ENCODE data around the gene SH3GLB2. TPM values are rescaled to one million over a fixed set of nuclear protein-coding genes. Genes with fewer than 3 reads are reported as not detected.

Gene SH3GLB2
- total and polyA plus RNA-seq, 2 donors: 49.6 to 119 TPM

- no peak for DNase-seq (ENCODE audit: extremely low spot score)
- H3K36me3 ChIP-seq (ENCODE audit: insufficient read depth): no peaks in the 10 kb centered on the region
- H3K27ac ChIP-seq (ENCODE audit: low read depth): no peak overlapping the region
- no peaks in the 10 kb centered on the region for H3K4me1 ChIP-seq (ENCODE audit: insufficient read depth)
- no peak overlapping the region for H3K4me3 ChIP-seq (ENCODE audit: low read depth, low read length)
- WGBS: 80% methylated on average over 9 of the region's 9 CpGs
Observed at GRCh38 chr9:129022037-129022436, 6.1 kb downstream of the SH3GLB2 start.

DNA sequence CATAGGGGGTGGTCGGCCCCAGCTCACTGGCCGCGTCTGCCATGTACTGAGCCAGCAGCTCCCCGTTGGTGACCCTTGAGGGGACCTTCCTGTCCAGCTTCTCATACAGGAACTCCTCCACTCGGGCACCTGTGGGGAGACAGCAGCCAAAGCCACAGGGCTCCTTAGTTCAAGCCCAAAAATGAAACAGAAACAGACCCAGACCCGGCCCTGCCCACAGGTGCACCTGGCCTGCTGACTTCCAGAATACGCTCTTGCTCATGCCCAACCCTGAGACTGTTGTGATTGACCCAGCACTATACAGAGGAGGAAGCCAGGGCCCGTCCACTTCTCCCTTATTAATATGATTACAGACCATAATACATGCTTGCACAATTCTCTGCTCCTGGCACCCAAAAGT lies 7.0 kb downstream of the SH3GLB2 start:
- Histone ChIP-seq H3K36me3 (ENCODE audit: insufficient read depth) (no peaks in the 10 kb centered on the region), H3K27ac (ENCODE audit: low read depth) (no peak overlapping the region), H3K4me3 (ENCODE audit: low read depth, low read length) (no peak overlapping the region), H3K4me1 (ENCODE audit: insufficient read depth) (no peaks in the 10 kb centered on the region)
- WGBS: 78% methylated on average over 8 of the region's 8 CpGs
- no peak for DNase-seq (ENCODE audit: extremely low spot score)

DNA sequence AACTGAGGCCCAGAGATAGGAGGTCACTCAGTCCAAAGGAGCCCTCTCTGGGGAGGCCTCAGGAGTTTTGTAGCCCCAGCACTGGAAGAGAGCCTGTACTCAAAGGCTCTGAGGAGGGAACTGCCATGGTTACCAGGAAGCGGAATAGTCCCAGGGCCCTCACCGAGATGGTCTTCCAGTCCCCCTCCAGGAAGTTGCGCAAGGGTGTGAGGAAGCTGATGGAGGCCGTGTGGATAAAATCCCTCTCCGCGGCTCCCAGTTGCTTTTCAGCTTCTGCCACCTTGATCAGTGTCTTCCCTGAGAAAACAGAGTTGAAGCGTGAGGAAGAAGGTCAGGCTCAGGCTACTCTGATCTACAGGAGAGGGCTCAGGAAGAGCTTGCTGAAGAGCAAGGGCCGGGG lies 13.5 kb downstream of the SH3GLB2 start:
- no peak for DNase-seq (ENCODE audit: extremely low spot score)
- H3K4me1 ChIP-seq (ENCODE audit: insufficient read depth): no peaks in the 10 kb centered on the region
- H3K4me3 ChIP-seq (ENCODE audit: low read depth, low read length): no peak overlapping the region
- no peak overlapping the region for H3K27ac ChIP-seq (ENCODE audit: low read depth)
- 87% methylated on average over 8 of the region's 8 CpGs for WGBS
- peaks cover 2% of the 10 kb centered on the region for H3K36me3 ChIP-seq (ENCODE audit: insufficient read depth)

GRCh38 chr9:129014124-129014523 lies 14.0 kb downstream of the SH3GLB2 start:
- peaks cover 2% of the 10 kb centered on the region for H3K36me3 ChIP-seq (ENCODE audit: insufficient read depth)
- H3K27ac ChIP-seq (ENCODE audit: low read depth): no peak overlapping the region
- H3K4me1 ChIP-seq (ENCODE audit: insufficient read depth): no peaks in the 10 kb centered on the region
- DNase-seq (ENCODE audit: extremely low spot score): no peak
- 95% methylated on average over 11 of the region's 11 CpGs for WGBS
- no peak overlapping the region for H3K4me3 ChIP-seq (ENCODE audit: low read depth, low read length)

DNA sequence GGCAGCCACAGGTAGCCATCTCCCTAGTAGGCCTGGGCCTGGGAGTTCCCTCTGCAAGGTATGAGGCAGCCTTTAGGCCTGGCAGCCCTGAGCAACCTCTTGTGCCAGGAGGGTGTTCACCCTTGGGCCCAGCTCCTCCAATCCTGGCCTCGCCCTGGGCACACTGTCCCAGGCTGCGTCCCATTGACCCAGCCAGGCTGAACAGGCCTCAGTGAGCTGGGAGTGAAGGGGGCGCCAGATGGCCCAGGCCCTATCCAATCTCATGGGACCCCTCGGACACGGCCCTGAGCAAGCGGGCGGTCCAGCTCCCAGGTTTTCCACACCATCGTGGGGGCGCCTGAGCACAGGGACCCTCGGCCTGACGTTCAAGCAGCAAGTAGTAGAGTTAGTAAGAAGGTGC lies 14.5 kb downstream of the SH3GLB2 start:
- WGBS: 92% methylated on average over 11 of the region's 11 CpGs
- H3K4me3 ChIP-seq (ENCODE audit: low read depth, low read length): no peak overlapping the region
- H3K27ac ChIP-seq (ENCODE audit: low read depth): no peak overlapping the region
- H3K36me3 ChIP-seq (ENCODE audit: insufficient read depth): peaks cover 6% of the 10 kb centered on the region
- no peak for DNase-seq (ENCODE audit: extremely low spot score)
- H3K4me1 ChIP-seq (ENCODE audit: insufficient read depth): no peaks in the 10 kb centered on the region

DNA sequence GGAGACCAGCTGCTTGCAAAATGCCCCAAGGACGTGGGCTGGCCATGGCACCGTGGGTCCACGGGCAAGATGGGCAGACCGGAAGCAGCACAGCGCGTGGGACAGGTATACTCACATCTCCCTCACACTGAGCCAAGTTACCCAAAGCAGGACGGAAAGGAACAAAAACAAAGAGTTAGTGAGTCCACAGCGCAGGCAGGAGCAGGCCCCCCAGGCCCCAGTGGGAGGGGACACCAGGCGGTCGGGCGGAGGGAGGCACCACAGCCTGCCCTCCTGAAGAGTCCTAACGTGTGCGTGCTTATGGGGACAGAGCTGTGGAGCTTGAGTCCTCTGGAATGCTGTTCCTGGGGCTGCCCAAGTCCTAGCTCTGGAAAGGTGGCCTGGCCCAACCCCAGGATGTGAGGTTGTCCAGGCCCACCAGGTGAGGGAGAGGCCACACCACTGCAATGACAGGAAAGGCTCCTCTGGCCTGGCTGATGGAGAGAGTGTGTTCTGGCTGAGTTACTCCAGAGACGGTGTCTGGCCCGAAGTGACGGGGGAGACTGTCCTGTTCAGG lies 15.2 kb downstream of the SH3GLB2 start:
- H3K4me1 ChIP-seq (ENCODE audit: insufficient read depth): no peaks in the 10 kb centered on the region
- H3K4me3 ChIP-seq (ENCODE audit: low read depth, low read length): no peak overlapping the region
- H3K36me3 ChIP-seq (ENCODE audit: insufficient read depth): peaks cover 6% of the 10 kb centered on the region
- H3K27ac ChIP-seq (ENCODE audit: low read depth): no peak overlapping the region
- 94% methylated on average over 16 of the region's 16 CpGs for WGBS
- DNase-seq (ENCODE audit: extremely low spot score): no peak

- Histone ChIP-seq H3K27ac (ENCODE audit: low read depth) (no peak overlapping the region), H3K4me3 (ENCODE audit: low read depth, low read length) (no peak overlapping the region), H3K4me1 (ENCODE audit: insufficient read depth) (no peaks in the 10 kb centered on the region), H3K36me3 (ENCODE audit: insufficient read depth) (peaks cover 6% of the 10 kb centered on the region)
- no peak for DNase-seq (ENCODE audit: extremely low spot score)
- 85% methylated on average over 7 of the region's 7 CpGs for WGBS
Observed at GRCh38 chr9:129012343-129012742, 15.8 kb downstream of the SH3GLB2 start.

- 83% methylated on average over 11 of the region's 11 CpGs for WGBS
- Histone ChIP-seq H3K36me3 (ENCODE audit: insufficient read depth) (peaks cover 6% of the 10 kb centered on the region), H3K27ac (ENCODE audit: low read depth) (no peak overlapping the region), H3K4me3 (ENCODE audit: low read depth, low read length) (no peak overlapping the region), H3K4me1 (ENCODE audit: insufficient read depth) (no peaks in the 10 kb centered on the region)
- no peak for DNase-seq (ENCODE audit: extremely low spot score)
Observed at GRCh38 chr9:129011761-129012181, 16.4 kb downstream of the SH3GLB2 start.

DNA sequence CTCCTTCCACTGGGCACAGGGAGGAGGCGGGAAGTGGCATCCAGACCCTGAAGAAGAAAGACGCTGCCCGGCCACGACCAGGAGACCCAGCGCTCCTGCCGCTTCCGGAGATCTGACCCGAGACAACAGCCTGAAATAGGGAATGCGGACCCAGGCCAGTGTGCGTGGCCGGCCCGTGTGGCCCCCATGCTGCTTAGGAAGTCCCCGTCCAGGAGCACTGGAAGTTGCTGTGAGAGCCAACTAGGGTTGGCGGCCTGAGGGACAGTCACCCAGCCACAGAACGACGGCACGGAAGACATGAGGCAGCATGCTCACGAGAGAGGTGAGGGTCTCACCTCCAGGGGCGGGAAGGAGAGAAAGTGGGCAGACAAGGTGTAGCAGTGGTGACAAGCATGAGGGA lies 17.0 kb downstream of the SH3GLB2 start:
- 95% methylated on average over 19 of the region's 19 CpGs for WGBS
- peaks cover 6% of the 10 kb centered on the region for H3K36me3 ChIP-seq (ENCODE audit: insufficient read depth)
- no peak for DNase-seq (ENCODE audit: extremely low spot score)
- no peaks in the 10 kb centered on the region for H3K4me1 ChIP-seq (ENCODE audit: insufficient read depth)
- H3K27ac ChIP-seq (ENCODE audit: low read depth): no peak overlapping the region
- H3K4me3 ChIP-seq (ENCODE audit: low read depth, low read length): no peak overlapping the region

- 89% methylated on average over 8 of the region's 8 CpGs for WGBS
- Histone ChIP-seq H3K4me3 (ENCODE audit: low read depth, low read length) (no peak overlapping the region), H3K36me3 (ENCODE audit: insufficient read depth) (peaks cover 6% of the 10 kb centered on the region), H3K27ac (ENCODE audit: low read depth) (no peak overlapping the region), H3K4me1 (ENCODE audit: insufficient read depth) (no peaks in the 10 kb centered on the region)
- DNase-seq (ENCODE audit: extremely low spot score): no peak
Observed at GRCh38 chr9:129010267-129010975, 17.7 kb downstream of the SH3GLB2 start.

- no peaks in the 10 kb centered on the region for H3K4me1 ChIP-seq (ENCODE audit: insufficient read depth)
- H3K4me3 ChIP-seq (ENCODE audit: low read depth, low read length): no peak overlapping the region
- 92% methylated on average over 17 of the region's 17 CpGs for WGBS
- H3K36me3 ChIP-seq (ENCODE audit: insufficient read depth): peaks cover 6% of the 10 kb centered on the region
- no peak for DNase-seq (ENCODE audit: extremely low spot score)
- H3K27ac ChIP-seq (ENCODE audit: low read depth): no peak overlapping the region
Observed at GRCh38 chr9:129009584-129010141, 18.5 kb downstream of the SH3GLB2 start.

GRCh38 chr9:129008986-129009583 lies 19.0 kb downstream of the SH3GLB2 start:
- 90% methylated on average over 13 of the region's 13 CpGs for WGBS
- Histone ChIP-seq H3K4me1 (ENCODE audit: insufficient read depth) (no peaks in the 10 kb centered on the region), H3K36me3 (ENCODE audit: insufficient read depth) (peaks cover 6% of the 10 kb centered on the region), H3K27ac (ENCODE audit: low read depth) (no peak overlapping the region), H3K4me3 (ENCODE audit: low read depth, low read length) (no peak overlapping the region)
- no peak for DNase-seq (ENCODE audit: extremely low spot score)

DNA sequence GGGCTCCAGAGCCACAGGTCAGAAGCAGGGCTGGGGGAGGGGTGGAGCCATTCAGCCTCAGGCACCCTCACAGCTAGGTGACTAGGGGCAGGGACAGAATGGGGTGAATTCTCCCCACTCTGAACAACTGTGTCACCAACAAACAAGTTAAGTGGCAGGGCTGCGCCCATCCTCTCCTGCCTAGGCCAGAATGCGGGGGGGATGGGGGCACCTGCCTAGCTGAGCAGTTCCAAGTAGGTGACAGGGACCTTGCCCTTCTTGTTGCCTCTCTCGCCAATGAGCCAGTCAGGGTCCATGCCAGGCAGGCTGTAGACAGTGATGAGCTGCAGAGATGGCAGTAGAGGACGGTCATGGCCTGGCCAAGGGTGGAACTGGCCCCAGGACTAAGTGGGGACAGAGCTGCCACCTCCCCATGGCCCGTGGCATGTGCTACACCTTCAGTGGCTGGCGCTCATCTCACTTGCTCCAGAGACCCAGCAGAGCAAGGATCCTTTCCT lies 19.6 kb downstream of the SH3GLB2 start:
- H3K4me3 ChIP-seq (ENCODE audit: low read depth, low read length): no peak overlapping the region
- WGBS: 94% methylated on average over 6 of the region's 6 CpGs
- H3K27ac ChIP-seq (ENCODE audit: low read depth): no peak overlapping the region
- H3K36me3 ChIP-seq (ENCODE audit: insufficient read depth): peaks cover 6% of the 10 kb centered on the region
- H3K4me1 ChIP-seq (ENCODE audit: insufficient read depth): no peaks in the 10 kb centered on the region
- no peak for DNase-seq (ENCODE audit: extremely low spot score)

All from urinary bladder (tissue), 4 donors.